Retinal pigment epithelial cell (primary cell): ENCODE measurements around the gene OSTM1.

Experiments
- DNase-seq: peaks from one replicate; pipeline ENCODE4 v3.0.0-alpha.2; 2010; ENCODE audit warnings: low read depth
- H3K4me3 ChIP-seq: 2 replicates; pipeline ENCODE4 v1.5.1; 2011; ENCODE audit warnings: mild to moderate bottlenecking, low read length, control low read depth, moderate library complexity
- TF ChIP-seq, protein P1 (sequence below): conservative IDR thresholded peaks from 2 replicates; pipeline ENCODE4 v1.5.1; 2011; ENCODE audit warnings: low read depth, low read length, control low read depth, inconsistent platforms

OSTM1 gene

DNA sequence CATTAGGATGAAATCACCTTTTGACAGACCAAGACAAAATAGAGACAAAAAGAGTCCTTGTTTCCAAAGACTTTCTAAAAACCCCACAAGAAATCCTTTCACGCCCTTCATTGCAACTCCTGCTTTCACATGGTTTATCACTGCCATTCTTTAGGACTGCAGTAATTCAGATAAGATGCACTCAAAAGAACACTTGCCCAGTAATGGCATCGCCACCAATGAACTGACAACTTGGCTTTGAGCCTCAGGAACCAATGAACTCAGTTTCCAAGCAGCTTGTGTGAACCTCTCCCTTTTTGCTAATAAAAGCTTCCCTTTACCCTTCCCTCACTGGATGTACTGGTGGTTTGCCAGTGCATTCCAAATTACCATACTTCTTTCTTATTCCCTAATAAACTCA lies 21.8 kb downstream of the OSTM1 start:
- TF ChIP-seq, protein P1, sequence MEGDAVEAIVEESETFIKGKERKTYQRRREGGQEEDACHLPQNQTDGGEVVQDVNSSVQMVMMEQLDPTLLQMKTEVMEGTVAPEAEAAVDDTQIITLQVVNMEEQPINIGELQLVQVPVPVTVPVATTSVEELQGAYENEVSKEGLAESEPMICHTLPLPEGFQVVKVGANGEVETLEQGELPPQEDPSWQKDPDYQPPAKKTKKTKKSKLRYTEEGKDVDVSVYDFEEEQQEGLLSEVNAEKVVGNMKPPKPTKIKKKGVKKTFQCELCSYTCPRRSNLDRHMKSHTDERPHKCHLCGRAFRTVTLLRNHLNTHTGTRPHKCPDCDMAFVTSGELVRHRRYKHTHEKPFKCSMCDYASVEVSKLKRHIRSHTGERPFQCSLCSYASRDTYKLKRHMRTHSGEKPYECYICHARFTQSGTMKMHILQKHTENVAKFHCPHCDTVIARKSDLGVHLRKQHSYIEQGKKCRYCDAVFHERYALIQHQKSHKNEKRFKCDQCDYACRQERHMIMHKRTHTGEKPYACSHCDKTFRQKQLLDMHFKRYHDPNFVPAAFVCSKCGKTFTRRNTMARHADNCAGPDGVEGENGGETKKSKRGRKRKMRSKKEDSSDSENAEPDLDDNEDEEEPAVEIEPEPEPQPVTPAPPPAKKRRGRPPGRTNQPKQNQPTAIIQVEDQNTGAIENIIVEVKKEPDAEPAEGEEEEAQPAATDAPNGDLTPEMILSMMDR, result no peak
- H3K4me3 ChIP-seq, result no peak overlapping the region
- DNase-seq, result no peak

DNA sequence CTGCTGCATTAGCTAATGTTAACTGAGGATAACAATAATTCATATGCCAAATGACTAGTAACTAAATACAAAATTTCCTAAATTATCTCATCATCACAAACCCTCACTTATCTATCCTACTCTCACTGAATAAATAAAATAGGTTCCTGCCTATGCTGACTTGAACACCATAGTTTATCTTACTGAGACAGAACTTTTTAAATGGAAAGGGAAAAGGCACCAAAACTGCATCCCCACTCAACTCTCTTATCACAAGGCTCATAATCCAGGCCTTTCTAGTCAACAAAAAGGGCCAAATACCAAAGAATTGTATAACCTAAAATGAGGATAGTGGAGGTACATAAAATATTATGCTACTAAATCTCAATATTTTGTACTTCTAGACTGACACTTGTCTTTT lies 23.1 kb downstream of the OSTM1 start:
- H3K4me3 ChIP-seq, result no peak overlapping the region
- DNase-seq, result no peak
- TF ChIP-seq, protein P1, result no peak

DNA sequence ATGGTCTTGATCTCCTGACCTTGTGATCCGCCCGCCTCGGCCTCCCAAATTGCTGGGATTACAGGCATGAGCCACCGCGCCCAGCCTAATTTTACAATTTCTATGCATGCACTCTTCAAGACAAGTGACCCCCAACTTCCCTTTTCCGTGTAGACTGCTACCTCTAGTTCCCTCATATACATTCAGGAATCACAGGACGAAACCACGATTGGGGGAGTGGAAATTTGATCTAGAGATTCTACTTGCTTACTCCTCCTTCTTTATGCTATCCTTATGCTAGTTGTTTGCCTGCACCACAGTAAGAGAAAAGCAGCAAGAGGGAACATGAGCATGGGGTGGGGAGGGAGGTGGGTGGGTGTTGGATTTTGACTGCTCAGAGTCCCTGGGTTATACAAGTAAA lies 34.9 kb downstream of the OSTM1 start:
- DNase-seq, result no peak
- TF ChIP-seq, protein P1, result no peak
- H3K4me3 ChIP-seq, result no peak overlapping the region

DNA sequence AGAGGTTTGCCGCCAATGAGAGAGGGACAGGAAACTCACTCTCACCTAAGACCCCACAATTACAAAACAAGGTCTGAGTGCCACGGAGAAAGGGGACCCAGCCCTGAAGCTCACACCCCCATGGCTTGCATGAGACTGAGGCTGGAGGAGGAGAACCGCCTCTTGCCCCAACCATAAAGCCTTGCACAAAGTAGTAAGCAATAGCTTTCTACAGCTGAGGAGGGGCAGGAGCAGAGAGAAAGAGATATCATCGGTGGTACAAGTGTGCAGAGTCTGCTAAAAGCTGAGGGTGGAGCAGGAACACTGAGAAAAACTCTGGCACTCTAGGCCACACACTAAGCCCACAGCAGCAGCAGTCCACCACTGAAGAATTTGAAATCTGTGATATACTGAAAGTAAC lies 37.7 kb downstream of the OSTM1 start:
- TF ChIP-seq, protein P1, result no peak

DNA sequence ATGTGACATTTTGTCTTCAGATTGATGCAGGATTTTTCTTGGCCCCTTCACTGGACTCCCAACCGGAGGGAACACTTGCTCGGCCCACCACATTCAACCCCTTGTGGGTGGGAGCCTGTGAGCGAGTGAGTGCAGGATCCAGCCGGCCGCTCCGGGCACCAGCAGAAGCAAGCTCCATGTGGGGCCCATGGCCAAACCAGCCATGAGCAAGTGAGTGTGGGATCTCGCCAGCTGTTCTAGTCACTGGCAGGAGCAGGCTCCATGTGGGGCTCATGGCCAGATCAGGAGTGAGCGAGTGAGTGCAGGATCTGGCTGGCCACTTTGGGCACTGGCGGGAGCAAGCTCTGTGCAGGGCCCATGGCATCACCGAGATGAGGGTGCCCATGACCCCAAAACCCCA lies 42.6 kb downstream of the OSTM1 start:
- TF ChIP-seq, protein P1, result no peak
- no peak for DNase-seq
- H3K4me3 ChIP-seq, result no peak overlapping the region

More for the DNA sequence above, 37.7 kb downstream of the OSTM1 start:
- no peak for DNase-seq
- H3K4me3 ChIP-seq, result no peak overlapping the region

DNA sequence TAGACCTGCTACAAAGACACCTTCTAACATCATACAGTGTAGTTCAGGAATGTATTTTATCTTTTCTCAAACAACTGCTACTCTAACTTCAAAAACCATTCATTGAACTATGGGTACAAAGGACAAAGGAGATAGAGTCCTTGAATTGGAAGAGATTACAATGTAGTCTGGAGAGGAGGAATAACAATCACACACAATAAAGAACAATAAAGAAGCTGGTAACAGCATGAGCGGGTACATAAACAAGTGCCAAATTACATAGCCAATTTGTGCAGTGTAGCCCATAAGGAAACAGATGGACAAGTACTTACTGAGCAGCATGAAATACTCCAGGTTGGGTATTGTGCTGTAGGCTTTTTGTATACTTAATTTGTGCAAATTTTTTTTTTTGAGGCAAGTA lies 44.3 kb downstream of the OSTM1 start:
- H3K4me3 ChIP-seq, result no peak overlapping the region
- DNase-seq, result no peak
- TF ChIP-seq, protein P1, result no peak

DNA sequence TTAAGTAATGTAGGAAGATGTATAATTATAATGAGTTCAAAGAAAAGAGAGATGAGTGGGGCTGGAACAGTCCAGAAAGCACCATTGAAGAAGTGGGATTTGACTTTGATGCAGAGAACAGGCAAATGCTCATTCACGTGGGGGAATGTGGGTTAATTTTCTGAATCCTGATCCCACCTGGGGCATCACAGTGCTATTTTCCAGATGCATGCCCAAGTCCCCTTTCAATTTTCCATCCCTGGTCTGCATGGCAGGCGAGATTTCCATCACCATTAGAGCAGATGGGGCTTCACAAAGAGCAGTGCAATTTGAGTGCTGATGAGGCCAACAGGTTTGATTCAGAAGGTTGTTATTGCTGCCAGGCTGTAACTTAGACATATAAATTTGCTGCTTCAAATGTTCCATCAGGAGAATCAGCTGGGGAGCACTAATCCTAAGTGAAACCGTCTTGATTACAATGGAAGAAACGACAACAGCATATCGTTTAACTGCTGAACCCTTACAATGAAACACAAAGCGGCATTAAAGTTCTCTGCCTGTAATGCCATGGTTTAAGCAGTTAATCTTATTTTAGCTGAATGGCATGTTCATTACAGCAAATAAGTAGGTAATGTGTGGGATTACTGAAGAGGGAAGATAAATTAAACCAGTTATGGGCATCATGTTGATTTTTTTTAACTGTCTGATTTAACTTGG lies 45.2 kb downstream of the OSTM1 start:
- no peak overlapping the region for H3K4me3 ChIP-seq
- TF ChIP-seq, protein P1, result no peak
- peak; percentile 92 for DNase-seq
